Activated CD8-positive, alpha-beta T cell treated with anti-CD3 and anti-CD28 coated beads for 36 hours (primary cell): ENCODE measurements around the gene RAC2. TPM values are rescaled to one million over a fixed set of nuclear protein-coding genes. Genes with fewer than 3 reads are reported as not detected.
A peak's percentile ranks its signal among the peaks of the same experiment; 100 is the strongest.

ENCODE experiments used
- ATAC-seq: fragments of 200-7000 bp; cut with Tn5 transposase; one replicate; pipeline ENCODE4 v1.10.0; 2021; ENCODE audit warnings: mild to moderate bottlenecking, moderate library complexity
- CTCF ChIA-PET: fragments of 350-600 bp; sonication (Branson Sonifier 250); formaldehyde crosslinking; loops from one replicate; lab custom pipeline; 2021; ENCODE audit warnings: antibody characterized with exemption; lab: Charles Lee
- POLR2A ChIA-PET: fragments of 350-600 bp; sonication (Branson Sonifier 250); formaldehyde crosslinking; loops from one replicate; lab custom pipeline; 2021; ENCODE audit warnings: antibody characterized with exemption; lab: Charles Lee
- DNase-seq: peaks from one replicate; pipeline ENCODE4 v3.0.0-alpha.2; 2020
- H3K27ac Mint-ChIP-seq: one replicate; pipeline ENCODE4 v1.8.0; 2021; ENCODE audit warnings: mild to moderate bottlenecking, mixed read lengths
- H3K27me3 Mint-ChIP-seq: one replicate; pipeline ENCODE4 v1.8.0; 2021; ENCODE audit warnings: mixed read lengths
- H3K36me3 Mint-ChIP-seq: one replicate; pipeline ENCODE4 v1.8.0; 2021; ENCODE audit warnings: low read depth, mixed read lengths
- H3K4me1 Mint-ChIP-seq: one replicate; pipeline ENCODE4 v1.8.0; 2021; ENCODE audit warnings: low read depth, mixed read lengths
- H3K4me3 Mint-ChIP-seq: one replicate; pipeline ENCODE4 v1.8.0; 2021; ENCODE audit warnings: mild to moderate bottlenecking, moderate library complexity, mixed read lengths
- H3K9me3 Mint-ChIP-seq: one replicate; pipeline ENCODE4 v1.8.0; 2021; ENCODE audit warnings: mixed read lengths
- intact Hi-C: fragments of 100-400 bp; cut with micrococcal nuclease; formaldehyde crosslinking; loops from one replicate; pipeline ENCODE4 v1.10.0; 2022
- total RNA-seq, 2 experiments: library from RNA; stranded (reverse); gene quantifications; one replicate each; pipeline ENCODE4 v1.2.3, GENCODE V29; 2021
- TF ChIP-seq, protein P1 (sequence below): fragments of 200-600 bp; IDR thresholded peaks from one replicate; pipeline ENCODE4 v1.8.0; 2022; ENCODE audit warnings: antibody characterized with exemption, mild to moderate bottlenecking

The RAC2 gene
- total RNA-seq, 2 experiments from 2014 or later: 699 to 717 TPM

DNA sequence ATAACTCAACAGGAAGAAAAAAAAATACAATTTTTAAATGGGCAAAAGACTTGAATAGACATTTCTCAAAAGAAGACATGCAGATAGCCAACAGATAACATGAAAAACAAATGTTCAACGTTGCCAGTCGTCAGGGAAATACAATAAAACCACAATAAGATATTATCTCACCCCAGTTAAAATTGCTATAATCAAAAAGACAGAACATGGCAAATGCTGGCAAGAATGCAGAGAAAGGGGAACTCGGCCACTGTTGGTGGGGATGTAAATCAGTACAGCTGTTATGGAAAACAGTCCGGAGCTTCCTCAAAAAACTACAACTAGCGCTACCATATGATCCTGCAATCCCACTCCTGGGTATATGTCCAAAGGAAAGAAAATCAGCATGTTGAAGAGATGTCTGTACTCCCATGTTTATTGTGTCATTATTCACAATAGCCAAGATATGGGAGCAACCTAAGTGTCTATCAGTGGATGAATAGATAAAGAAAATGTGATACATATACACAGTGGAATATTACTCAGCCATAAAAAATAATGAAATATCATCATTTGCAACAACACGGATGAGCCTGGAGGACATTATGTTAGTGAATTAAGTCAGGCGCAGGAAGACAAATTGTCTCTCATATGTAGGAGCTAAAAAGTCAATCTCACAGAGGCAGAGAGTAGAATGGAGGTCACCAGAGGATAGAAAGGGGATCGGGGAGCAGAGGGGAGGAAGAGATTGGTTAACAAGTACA, 26.0 kb upstream of the RAC2 start:
- DNase-seq: no peak
- TF ChIP-seq, protein P1, sequence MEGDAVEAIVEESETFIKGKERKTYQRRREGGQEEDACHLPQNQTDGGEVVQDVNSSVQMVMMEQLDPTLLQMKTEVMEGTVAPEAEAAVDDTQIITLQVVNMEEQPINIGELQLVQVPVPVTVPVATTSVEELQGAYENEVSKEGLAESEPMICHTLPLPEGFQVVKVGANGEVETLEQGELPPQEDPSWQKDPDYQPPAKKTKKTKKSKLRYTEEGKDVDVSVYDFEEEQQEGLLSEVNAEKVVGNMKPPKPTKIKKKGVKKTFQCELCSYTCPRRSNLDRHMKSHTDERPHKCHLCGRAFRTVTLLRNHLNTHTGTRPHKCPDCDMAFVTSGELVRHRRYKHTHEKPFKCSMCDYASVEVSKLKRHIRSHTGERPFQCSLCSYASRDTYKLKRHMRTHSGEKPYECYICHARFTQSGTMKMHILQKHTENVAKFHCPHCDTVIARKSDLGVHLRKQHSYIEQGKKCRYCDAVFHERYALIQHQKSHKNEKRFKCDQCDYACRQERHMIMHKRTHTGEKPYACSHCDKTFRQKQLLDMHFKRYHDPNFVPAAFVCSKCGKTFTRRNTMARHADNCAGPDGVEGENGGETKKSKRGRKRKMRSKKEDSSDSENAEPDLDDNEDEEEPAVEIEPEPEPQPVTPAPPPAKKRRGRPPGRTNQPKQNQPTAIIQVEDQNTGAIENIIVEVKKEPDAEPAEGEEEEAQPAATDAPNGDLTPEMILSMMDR: no peak
- no peak overlapping the region for H3K27ac Mint-ChIP-seq
- ATAC-seq: no peak
- ChIA-PET POLR2A (interaction anchor here (0.6 to 1.4 kb wide), 4 partner anchors 9 to 39 kb away, joined by 3 read pairs; no protein-coding TSS in a partner anchor), CTCF (interaction anchor here (0.8 to 8.4 kb wide), 7 partner anchors 9 to 292 kb away, joined by 3 to 73 read pairs (median 3); partner anchors contain the start of genes CYTH4 and RAC2)
- no peaks in the 10 kb centered on the region for H3K27me3 Mint-ChIP-seq
- H3K36me3 Mint-ChIP-seq: no peaks in the 10 kb centered on the region
- H3K4me1 Mint-ChIP-seq: peaks cover 47% of the 10 kb centered on the region
- H3K9me3 Mint-ChIP-seq: no peaks in the 10 kb centered on the region
- intact Hi-C loops: loop anchor here (5.0 kb wide), 1 partner anchor 187 kb away; no protein-coding TSS in a partner anchor
- H3K4me3 Mint-ChIP-seq: no peak overlapping the region

DNA sequence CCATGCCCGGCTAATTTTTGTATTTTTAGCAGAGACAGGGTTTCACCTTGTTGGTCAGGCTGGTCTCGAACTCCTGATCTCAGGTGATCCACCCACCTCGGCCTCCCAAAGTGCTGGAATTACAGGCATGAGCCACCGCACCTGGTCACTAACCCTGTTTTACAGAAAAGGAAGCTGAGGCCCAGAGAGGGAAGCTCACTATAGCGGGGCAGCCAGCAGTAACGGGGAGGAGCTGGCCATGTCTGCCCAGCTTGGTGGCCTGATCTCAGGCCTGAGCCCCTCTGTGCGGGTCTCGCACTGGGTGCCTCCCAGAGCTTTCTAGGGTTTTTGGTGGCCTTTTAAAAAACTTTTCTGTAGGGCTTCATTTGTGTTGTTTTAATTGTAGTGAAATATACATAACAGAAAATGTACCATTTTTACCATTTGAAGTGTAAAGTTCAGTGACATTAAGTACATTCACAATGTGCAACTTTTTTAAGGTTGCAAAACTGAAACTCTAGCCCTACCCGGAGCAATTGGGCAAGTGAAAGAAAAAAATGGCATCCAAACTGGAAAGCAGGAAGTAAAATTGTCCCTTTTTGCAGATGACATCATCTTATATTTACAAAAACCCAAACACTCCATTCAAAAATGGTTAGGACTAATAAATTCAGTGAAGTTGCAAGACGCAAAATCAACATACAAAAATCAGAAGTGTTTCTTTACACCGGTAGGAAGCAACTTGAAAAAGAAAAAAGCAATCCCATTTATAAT, 23.8 kb upstream of the RAC2 start:
- ATAC-seq: no peak
- ChIA-PET POLR2A (interaction anchor here (0.9 to 1.5 kb wide), 3 partner anchors 8 to 14 kb away, joined by 3 to 4 read pairs (median 4); partner anchors contain the start of gene CYTH4), CTCF (interaction anchor here (0.6 to 3.7 kb wide), 25 partner anchors 9 to 340 kb away, joined by 3 to 24 read pairs (median 4); partner anchors contain the start of gene RAC2)
- no peaks in the 10 kb centered on the region for H3K27me3 Mint-ChIP-seq
- H3K4me1 Mint-ChIP-seq: peaks cover 28% of the 10 kb centered on the region
- intact Hi-C loops: loop anchor here (5.0 kb wide), 1 partner anchor 189 kb away; no protein-coding TSS in a partner anchor
- peak overlapping the region; percentile 73 for H3K4me3 Mint-ChIP-seq
- no peak for DNase-seq
- TF ChIP-seq, protein P1: no peak
- peak overlapping the region; percentile 81 for H3K27ac Mint-ChIP-seq
- H3K36me3 Mint-ChIP-seq: peaks cover 1% of the 10 kb centered on the region
- peaks cover 9% of the 10 kb centered on the region for H3K9me3 Mint-ChIP-seq

- Mint-ChIP-seq H3K27me3 (no peaks in the 10 kb centered on the region), H3K36me3 (peaks cover 1% of the 10 kb centered on the region), H3K4me3 (peak overlapping the region; percentile 73), H3K27ac (peak overlapping the region; percentile 81), H3K9me3 (peaks cover 9% of the 10 kb centered on the region), H3K4me1 (peaks cover 28% of the 10 kb centered on the region)
- CTCF ChIA-PET: interaction anchor here (0.6 to 3.7 kb wide), 26 partner anchors 8 to 341 kb away, joined by 3 to 24 read pairs (median 4); partner anchors contain the start of gene RAC2
- POLR2A ChIA-PET: interaction anchor here (0.9 to 1.5 kb wide), 2 partner anchors 8 to 15 kb away, joined by 3 to 4 read pairs; partner anchors contain the start of gene CYTH4
- intact Hi-C loops: loop anchor here (5.0 kb wide), 1 partner anchor 190 kb away; no protein-coding TSS in a partner anchor
- TF ChIP-seq, protein P1: peak; percentile 99
- DNase-seq: peak; percentile 75
- ATAC-seq: peak; percentile 96
These were observed 23.1 kb upstream of the RAC2 start for GRCh38 chr22:37267135-37267587.

DNA sequence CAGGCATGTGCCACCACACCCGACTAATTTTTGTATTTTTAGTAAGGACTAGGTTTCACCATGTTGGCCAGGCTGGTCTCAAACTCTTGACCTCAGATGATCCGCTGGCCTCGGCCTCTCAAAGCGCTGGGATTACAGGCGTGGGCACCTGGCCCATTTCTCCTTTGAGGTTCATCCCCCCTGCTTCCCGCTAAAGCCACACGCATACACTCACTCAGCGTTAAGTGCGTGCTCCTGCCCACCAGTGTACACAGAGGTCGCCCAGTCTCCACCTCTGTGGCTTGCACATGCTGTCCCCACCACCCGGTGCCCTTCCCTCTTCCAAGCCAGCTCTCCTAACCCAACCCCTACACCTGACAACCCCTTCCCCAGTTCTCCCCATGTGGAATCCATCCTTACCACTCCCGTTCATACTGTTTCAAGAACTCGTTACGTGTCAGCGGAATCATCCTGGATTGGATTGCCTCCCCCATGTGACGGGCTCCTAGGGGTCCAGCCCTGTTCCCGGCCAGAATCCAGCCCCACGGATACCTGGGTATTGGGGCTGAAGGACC, 22.6 kb upstream of the RAC2 start:
- ATAC-seq: peak; percentile 37
- H3K27ac Mint-ChIP-seq: peak overlapping the region; percentile 81
- intact Hi-C loops: loop anchor here (5.0 kb wide), 1 partner anchor 191 kb away; no protein-coding TSS in a partner anchor
- ChIA-PET CTCF (interaction anchor here (0.7 to 3.0 kb wide), 12 partner anchors 8 to 191 kb away, joined by 3 to 24 read pairs (median 4); no protein-coding TSS in a partner anchor), POLR2A (interaction anchor here (1.5 kb wide), 1 partner anchor 9 kb away, joined by 4 read pairs; no protein-coding TSS in a partner anchor)
- TF ChIP-seq, protein P1: no peak
- DNase-seq: no peak
- no peaks in the 10 kb centered on the region for H3K27me3 Mint-ChIP-seq
- H3K36me3 Mint-ChIP-seq: peaks cover 1% of the 10 kb centered on the region
- peaks cover 28% of the 10 kb centered on the region for H3K4me1 Mint-ChIP-seq
- peak overlapping the region; percentile 73 for H3K4me3 Mint-ChIP-seq
- peaks cover 9% of the 10 kb centered on the region for H3K9me3 Mint-ChIP-seq
